ENCODE measurements around the gene TYSND1.
A peak's percentile ranks its signal among the peaks of the same experiment; 100 is the strongest.
"Not testable (repeated sequence)": the region's sequence is repeated elsewhere in the genome, so short reads cannot be mapped to it uniquely, and the experiment has no call there.

TYSND1 gene

GRCh38 chr10:70101068-70101562 is 45.4 kb downstream of the TYSND1 start:
- DNase-seq: not testable (repeated sequence)

GRCh38 chr10:70098271-70098670 is 48.2 kb downstream of the TYSND1 start:
- DNase-seq: no peak

GRCh38 chr10:70097459-70097858 is 49.0 kb downstream of the TYSND1 start:
- DNase-seq: no peak

- DNase-seq: no peak
Measured at GRCh38 chr10:70096705-70097420, 49.6 kb downstream of the TYSND1 start.

- DNase-seq: no peak
Measured at GRCh38 chr10:70096016-70096704, 50.3 kb downstream of the TYSND1 start.

GRCh38 chr10:70094250-70094649 is 52.2 kb downstream of the TYSND1 start:
- DNase-seq: no peak

- peak; percentile 11 to 25 for DNase-seq
Measured at GRCh38 chr10:70093335-70093944, 53.1 kb downstream of the TYSND1 start.

GRCh38 chr10:70092389-70092718 is 54.1 kb downstream of the TYSND1 start:
- DNase-seq: no peak

GRCh38 chr10:70090951-70091350 is 55.5 kb downstream of the TYSND1 start:
- no peak for DNase-seq

GRCh38 chr10:70090013-70090412 is 56.5 kb downstream of the TYSND1 start:
- no peak for DNase-seq

- no peak for DNase-seq
Measured at GRCh38 chr10:70088308-70088698, 58.2 kb downstream of the TYSND1 start.
